ENCODE measurements around the gene DLX6. TPM values are rescaled to one million over a fixed set of nuclear protein-coding genes. Genes with fewer than 3 reads are reported as not detected.

The DLX6 gene
- total RNA-seq, 4 donors from 2014 or later, result not detected

GRCh38 chr7:97018791-97019531, 13.6 kb downstream of the DLX6 start:
- 12 to 22% methylated on average over 3 to 19 of the region's 19 CpGs for WGBS, 2 donors (ENCODE audit: low coverage in 1 of 2)
- TF ChIP-seq, protein P1, sequence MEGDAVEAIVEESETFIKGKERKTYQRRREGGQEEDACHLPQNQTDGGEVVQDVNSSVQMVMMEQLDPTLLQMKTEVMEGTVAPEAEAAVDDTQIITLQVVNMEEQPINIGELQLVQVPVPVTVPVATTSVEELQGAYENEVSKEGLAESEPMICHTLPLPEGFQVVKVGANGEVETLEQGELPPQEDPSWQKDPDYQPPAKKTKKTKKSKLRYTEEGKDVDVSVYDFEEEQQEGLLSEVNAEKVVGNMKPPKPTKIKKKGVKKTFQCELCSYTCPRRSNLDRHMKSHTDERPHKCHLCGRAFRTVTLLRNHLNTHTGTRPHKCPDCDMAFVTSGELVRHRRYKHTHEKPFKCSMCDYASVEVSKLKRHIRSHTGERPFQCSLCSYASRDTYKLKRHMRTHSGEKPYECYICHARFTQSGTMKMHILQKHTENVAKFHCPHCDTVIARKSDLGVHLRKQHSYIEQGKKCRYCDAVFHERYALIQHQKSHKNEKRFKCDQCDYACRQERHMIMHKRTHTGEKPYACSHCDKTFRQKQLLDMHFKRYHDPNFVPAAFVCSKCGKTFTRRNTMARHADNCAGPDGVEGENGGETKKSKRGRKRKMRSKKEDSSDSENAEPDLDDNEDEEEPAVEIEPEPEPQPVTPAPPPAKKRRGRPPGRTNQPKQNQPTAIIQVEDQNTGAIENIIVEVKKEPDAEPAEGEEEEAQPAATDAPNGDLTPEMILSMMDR (IDR thresholded peaks at IDR 0.05), result no peak
- TF ChIP-seq EP300 (IDR thresholded peaks at IDR 0.05; ENCODE audit: low read depth), result no peak
- no peak for TF ChIP-seq POLR2AphosphoS5 (IDR thresholded peaks at IDR 0.05)
- TF ChIP-seq POLR2A (IDR thresholded peaks at IDR 0.05), result no peak
- Histone ChIP-seq H3K4me3 (no peak overlapping the region), H3K27me3 (peaks cover 100% of the 10 kb centered on the region), H3K27ac (no peak overlapping the region), H3K36me3 (no peaks in the 10 kb centered on the region), H3K9me3 (no peaks in the 10 kb centered on the region), H3K4me1 (peaks cover 0 to 22% (median 7%) of the 10 kb centered on the region in 4 donors)
- DNase-seq, result no peak
- intact Hi-C loops (cut with DNase I; ENCODE audit: low total_unique reads), result no loop called here
- in situ Hi-C loops (cut with MboI; ENCODE audit: low pct_ligation_motif_present in 1 of 4, low pct_unique_long_range_greater_than_20kb in 1 of 4, low sequenced_read_pairs in 3 of 4), result no loop called here

GRCh38 chr7:97019710-97020225, 14.4 kb downstream of the DLX6 start:
- in situ Hi-C loops (cut with MboI; ENCODE audit: low pct_ligation_motif_present in 1 of 4, low pct_unique_long_range_greater_than_20kb in 1 of 4, low sequenced_read_pairs in 3 of 4), result no loop called here
- H3K4me1 ChIP-seq, result peaks cover 0 to 30% (median 11%) of the 10 kb centered on the region in 4 donors
- peaks cover 100% of the 10 kb centered on the region for H3K27me3 ChIP-seq
- TF ChIP-seq, protein P1 (IDR thresholded peaks at IDR 0.05), result no peak
- TF ChIP-seq EP300 (IDR thresholded peaks at IDR 0.05; ENCODE audit: low read depth), result no peak
- WGBS, 2 donors (ENCODE audit: low coverage in 1 of 2), result 20 to 21% methylated on average over 4 to 5 of the region's 5 CpGs
- H3K4me3 ChIP-seq, result no peak overlapping the region
- intact Hi-C loops (cut with DNase I; ENCODE audit: low total_unique reads), result loop anchor here (10.0 kb wide), 2 partner anchors 945 to 1105 kb away; no protein-coding TSS in a partner anchor
- H3K36me3 ChIP-seq, result no peaks in the 10 kb centered on the region
- no peak overlapping the region for H3K27ac ChIP-seq
- DNase-seq, result no peak
- H3K9me3 ChIP-seq, result no peaks in the 10 kb centered on the region

GRCh38 chr7:97020601-97020995, 15.2 kb downstream of the DLX6 start:
- Histone ChIP-seq H3K9me3 (no peaks in the 10 kb centered on the region), H3K4me1 (peaks cover 0 to 31% (median 11%) of the 10 kb centered on the region in 4 donors), H3K27me3 (peaks cover 100% of the 10 kb centered on the region), H3K36me3 (no peaks in the 10 kb centered on the region), H3K27ac (no peak overlapping the region), H3K4me3 (no peak overlapping the region)
- TF ChIP-seq POLR2A (IDR thresholded peaks at IDR 0.05) (no peak), EP300 (IDR thresholded peaks at IDR 0.05; ENCODE audit: low read depth) (no peak), POLR2AphosphoS5 (IDR thresholded peaks at IDR 0.05) (no peak)
- TF ChIP-seq, protein P1 (IDR thresholded peaks at IDR 0.05), result no peak
- intact Hi-C loops (cut with DNase I; ENCODE audit: low total_unique reads), result loop anchor here (10.0 kb wide), 2 partner anchors 946 to 1106 kb away; no protein-coding TSS in a partner anchor
- DNase-seq, result no peak
- in situ Hi-C loops (cut with MboI; ENCODE audit: low pct_ligation_motif_present in 1 of 4, low pct_unique_long_range_greater_than_20kb in 1 of 4, low sequenced_read_pairs in 3 of 4), result no loop called here
- WGBS, 2 donors (ENCODE audit: low coverage in 1 of 2), result 30 to 38% methylated on average over 6 to 17 of the region's 17 CpGs

DNA sequence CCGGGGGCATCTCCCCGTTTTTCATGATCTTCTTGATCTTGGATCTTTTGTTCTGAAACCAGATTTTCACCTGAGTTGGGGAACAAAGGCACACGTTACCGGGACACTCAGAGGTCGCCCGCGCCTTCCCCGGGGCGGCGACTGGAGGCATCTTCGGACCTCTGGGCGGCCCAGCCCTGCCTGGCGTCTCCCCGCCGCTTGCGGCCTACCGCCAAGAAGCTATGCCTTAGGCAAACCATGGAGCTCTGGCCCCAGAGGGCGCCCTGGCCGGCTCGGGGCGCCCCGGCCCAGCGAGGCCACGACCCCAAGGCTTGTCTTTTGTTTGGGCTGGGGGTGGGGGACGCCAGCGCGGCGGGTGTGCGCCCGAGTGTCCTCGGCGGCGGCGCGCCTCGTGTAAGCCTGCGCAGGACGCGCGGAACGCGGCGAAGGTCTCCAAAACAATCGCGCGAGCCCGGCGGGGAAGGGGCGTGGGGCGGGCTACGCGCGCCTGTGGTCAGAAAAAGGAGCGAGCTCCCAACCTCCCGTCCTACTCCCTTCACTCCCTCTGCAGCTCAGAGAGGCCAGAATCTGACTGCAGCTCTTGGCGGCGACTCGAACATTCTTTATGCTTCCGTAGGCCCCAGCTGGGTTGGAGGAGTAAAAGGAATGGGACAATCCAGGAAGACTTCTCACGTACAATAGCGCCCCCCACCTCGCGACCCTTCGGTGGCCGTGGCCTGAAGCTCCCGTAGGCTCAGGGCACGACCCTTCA, 15.8 kb downstream of the DLX6 start:
- no peak overlapping the region for H3K27ac ChIP-seq
- no peaks in the 10 kb centered on the region for H3K36me3 ChIP-seq
- WGBS, 2 donors (ENCODE audit: low coverage in 1 of 2), result 35% methylated on average over 63 of the region's 67 CpGs; no CpG with 5 or more reads in 1 of the 2 donors
- H3K4me3 ChIP-seq, result peak overlapping the region in 1 of 4 donors; percentile 26
- H3K4me1 ChIP-seq, result peaks cover 0 to 34% (median 13%) of the 10 kb centered on the region in 4 donors
- TF ChIP-seq POLR2A (IDR thresholded peaks at IDR 0.05) (no peak), EP300 (IDR thresholded peaks at IDR 0.05; ENCODE audit: low read depth) (no peak), POLR2AphosphoS5 (IDR thresholded peaks at IDR 0.05) (no peak)
- TF ChIP-seq, protein P1 (IDR thresholded peaks at IDR 0.05), result no peak
- intact Hi-C loops (cut with DNase I; ENCODE audit: low total_unique reads), result loop anchor here (10.0 kb wide), 2 partner anchors 946 to 1106 kb away; no protein-coding TSS in a partner anchor
- no peak for DNase-seq
- in situ Hi-C loops (cut with MboI; ENCODE audit: low pct_ligation_motif_present in 1 of 4, low pct_unique_long_range_greater_than_20kb in 1 of 4, low sequenced_read_pairs in 3 of 4), result no loop called here
- H3K9me3 ChIP-seq, result no peaks in the 10 kb centered on the region
- peaks cover 100% of the 10 kb centered on the region for H3K27me3 ChIP-seq

Measured in transverse colon (tissue), 4 donors.